ENCODE measurements around the gene GRK2.

GRK2 gene

GRCh38 chr11:67268962-67269268, 2.6 kb downstream of the GRK2 start:
- DNase-seq (ENCODE audit: insufficient read length, low spot score) = no peak
- no peak for FAIRE-seq
- TF ChIP-seq PAX5 (IDR thresholded peaks at IDR 0.05; ENCODE audit: insufficient read depth, low read length, severe bottlenecking) (no peak), POU2F2 (IDR thresholded peaks at IDR 0.05; ENCODE audit: low read depth, low read length) (no peak), POLR2A (IDR thresholded peaks at IDR 0.05; ENCODE audit: low read depth, low read length) (no peak), SPI1 (IDR thresholded peaks at IDR 0.05; ENCODE audit: low read depth, low read length) (no peak), TAF1 (IDR thresholded peaks at IDR 0.05; ENCODE audit: low read depth, low read length) (no peak), POLR2AphosphoS5 (IDR thresholded peaks at IDR 0.05; ENCODE audit: low read depth, low read length) (no peak)

- TF ChIP-seq TAF1 (IDR thresholded peaks at IDR 0.05; ENCODE audit: low read depth, low read length) = no peak
- no peak for TF ChIP-seq SPI1 (IDR thresholded peaks at IDR 0.05; ENCODE audit: low read depth, low read length)
Measured at GRCh38 chr11:67269401-67270255, 3.4 kb downstream of the GRK2 start.

GRCh38 chr11:67270256-67271204, 4.3 kb downstream of the GRK2 start:
- FAIRE-seq (peak; percentile 67), DNase-seq (ENCODE audit: insufficient read length, low spot score) (no peak)

More at GRCh38 chr11:67269401-67270255, 3.4 kb downstream of the GRK2 start:
- no peak for DNase-seq (ENCODE audit: insufficient read length, low spot score)
- FAIRE-seq = peak; percentile 61

GRCh38 chr11:67271205-67271540, 4.9 kb downstream of the GRK2 start:
- TF ChIP-seq PAX5 (IDR thresholded peaks at IDR 0.05; ENCODE audit: insufficient read depth, low read length, severe bottlenecking) (no peak), POLR2AphosphoS5 (IDR thresholded peaks at IDR 0.05; ENCODE audit: low read depth, low read length) (no peak), TAF1 (IDR thresholded peaks at IDR 0.05; ENCODE audit: low read depth, low read length) (no peak)
- FAIRE-seq (no peak), DNase-seq (ENCODE audit: insufficient read length, low spot score) (no peak)

More at GRCh38 chr11:67270256-67271204, 4.3 kb downstream of the GRK2 start:
- no peak for TF ChIP-seq TAF1 (IDR thresholded peaks at IDR 0.05; ENCODE audit: low read depth, low read length)
- TF ChIP-seq POLR2A (IDR thresholded peaks at IDR 0.05; ENCODE audit: low read depth, low read length) = no peak
- TF ChIP-seq SPI1 (IDR thresholded peaks at IDR 0.05; ENCODE audit: low read depth, low read length) = no peak
- no peak for TF ChIP-seq POU2F2 (IDR thresholded peaks at IDR 0.05; ENCODE audit: low read depth, low read length)
- no peak for TF ChIP-seq PAX5 (IDR thresholded peaks at IDR 0.05; ENCODE audit: insufficient read depth, low read length, severe bottlenecking)
- TF ChIP-seq POLR2AphosphoS5 (IDR thresholded peaks at IDR 0.05; ENCODE audit: low read depth, low read length) = no peak

GRCh38 chr11:67271541-67272284, 5.4 kb downstream of the GRK2 start:
- peak; percentile 23 for FAIRE-seq
- no peak for DNase-seq (ENCODE audit: insufficient read length, low spot score)
- TF ChIP-seq POLR2A (IDR thresholded peaks at IDR 0.05; ENCODE audit: low read depth, low read length) (no peak), TAF1 (IDR thresholded peaks at IDR 0.05; ENCODE audit: low read depth, low read length) (no peak), POLR2AphosphoS5 (IDR thresholded peaks at IDR 0.05; ENCODE audit: low read depth, low read length) (no peak), SPI1 (IDR thresholded peaks at IDR 0.05; ENCODE audit: low read depth, low read length) (no peak), POU2F2 (IDR thresholded peaks at IDR 0.05; ENCODE audit: low read depth, low read length) (no peak), PAX5 (IDR thresholded peaks at IDR 0.05; ENCODE audit: insufficient read depth, low read length, severe bottlenecking) (no peak)

- peak; percentile 94 for FAIRE-seq
- no peak for TF ChIP-seq POLR2A (IDR thresholded peaks at IDR 0.05; ENCODE audit: low read depth, low read length)
- 0 out of 2 replicates have a peak, but pooled peaks have one; percentile 12 for TF ChIP-seq SPI1 (IDR thresholded peaks at IDR 0.05; ENCODE audit: low read depth, low read length)
- no peak for TF ChIP-seq PAX5 (IDR thresholded peaks at IDR 0.05; ENCODE audit: insufficient read depth, low read length, severe bottlenecking)
- no peak for DNase-seq (ENCODE audit: insufficient read length, low spot score)
Measured at GRCh38 chr11:67272327-67273259, 6.3 kb downstream of the GRK2 start.

GRCh38 chr11:67273260-67273990, 7.2 kb downstream of the GRK2 start:
- TF ChIP-seq PAX5 (IDR thresholded peaks at IDR 0.05; ENCODE audit: insufficient read depth, low read length, severe bottlenecking) (no peak), SPI1 (IDR thresholded peaks at IDR 0.05; ENCODE audit: low read depth, low read length) (no peak), POLR2A (IDR thresholded peaks at IDR 0.05; ENCODE audit: low read depth, low read length) (no peak), POLR2AphosphoS5 (IDR thresholded peaks at IDR 0.05; ENCODE audit: low read depth, low read length) (no peak), TAF1 (IDR thresholded peaks at IDR 0.05; ENCODE audit: low read depth, low read length) (no peak), POU2F2 (IDR thresholded peaks at IDR 0.05; ENCODE audit: low read depth, low read length) (no peak)
- FAIRE-seq = no peak
- DNase-seq (ENCODE audit: insufficient read length, low spot score) = no peak
